Measurements from ENCODE around the gene MPV17L2. TPM values are rescaled to one million over a fixed set of nuclear protein-coding genes. Genes with fewer than 3 reads are reported as not detected.
"Not testable (repeated sequence)": the region's sequence is repeated elsewhere in the genome, so short reads cannot be mapped to it uniquely, and the experiment has no call there.

The MPV17L2 gene
- 10.8 TPM for polyA plus RNA-seq (2013, experiment 1 of 2; ENCODE audit: insufficient read length)
- 11.7 TPM for polyA plus RNA-seq (2013, experiment 2 of 2; ENCODE audit: insufficient read length)

DNA sequence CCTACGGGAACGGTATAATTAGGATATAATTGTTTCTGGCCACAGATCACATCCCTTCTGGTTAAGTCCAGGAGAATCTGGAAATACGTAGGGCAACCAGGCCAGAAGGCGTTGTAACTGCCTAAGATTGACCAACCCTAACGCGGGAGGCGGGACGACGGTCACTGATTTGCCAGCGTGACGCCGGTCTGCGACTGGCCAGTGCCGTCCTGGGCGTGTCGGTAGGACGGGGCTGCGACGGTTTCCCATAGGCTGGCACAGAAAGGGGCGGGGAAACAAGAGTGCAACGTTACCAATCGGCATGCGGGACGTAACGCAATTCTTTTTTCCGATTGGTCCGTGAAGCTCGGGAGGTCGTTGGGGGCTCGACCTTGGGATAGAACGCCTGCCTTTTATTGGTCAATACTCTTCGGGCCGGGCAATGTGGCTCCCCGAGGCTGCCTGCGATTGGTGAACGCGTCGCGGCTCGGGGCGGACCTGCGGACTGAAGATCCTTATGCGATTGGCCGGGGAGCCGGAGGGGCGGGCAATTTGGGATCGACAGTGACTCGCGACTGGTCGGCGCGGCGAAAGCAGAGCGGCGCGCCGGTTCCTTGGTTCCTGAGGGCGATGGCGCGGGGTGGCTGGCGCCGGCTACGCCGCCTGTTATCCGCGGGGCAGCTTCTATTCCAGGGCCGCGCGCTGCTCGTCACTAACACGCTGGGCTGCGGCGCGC lies at the start of gene MPV17L2:
Gene MPV17L2 (plus strand): TSS at position 546 of the 715 bp plus-strand sequence. CDS start 64 bp downstream, at position 610.
- peak; percentile 100 for DNase-seq

DNA sequence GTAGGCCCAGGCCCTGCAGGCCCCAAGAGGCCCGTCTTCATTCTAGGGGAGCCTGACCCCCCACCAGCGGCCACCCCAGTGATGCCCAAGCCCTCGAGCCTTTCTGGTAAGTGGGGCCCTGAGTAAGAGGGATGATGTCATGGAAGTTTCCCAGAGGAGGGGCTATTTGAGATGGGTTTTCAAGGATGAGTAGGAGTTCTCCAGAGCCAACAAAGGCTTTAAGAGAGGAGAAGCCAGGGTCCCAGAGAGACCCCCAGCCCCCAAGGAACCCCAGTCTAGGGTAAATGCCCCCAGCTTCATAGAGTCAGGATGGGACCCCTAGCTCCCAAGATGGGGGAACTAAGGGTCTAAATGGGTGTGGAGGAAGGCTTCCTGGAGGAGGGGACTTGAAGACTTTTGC lies 49.1 kb upstream of the MPV17L2 start:
- no peak for DNase-seq

DNA sequence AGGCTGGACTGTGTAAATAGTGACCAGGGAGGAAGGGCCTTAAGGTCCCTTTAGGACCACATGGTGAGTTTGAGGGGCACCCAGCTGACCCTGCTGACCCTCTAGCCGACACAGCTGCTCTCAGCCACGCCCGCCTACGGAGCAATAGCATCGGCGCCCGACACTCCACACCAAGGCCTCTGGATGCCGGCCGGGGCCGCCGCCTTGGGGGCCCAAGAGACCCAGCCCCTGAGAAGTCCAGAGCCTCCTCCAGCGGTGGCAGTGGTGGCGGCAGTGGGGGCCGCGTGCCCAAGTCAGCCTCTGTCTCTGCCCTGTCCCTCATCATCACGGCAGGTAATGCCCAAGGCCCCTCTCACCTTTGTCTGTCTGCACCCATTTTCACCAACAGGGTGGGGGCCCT lies 48.7 kb upstream of the MPV17L2 start:
- DNase-seq, result no peak

DNA sequence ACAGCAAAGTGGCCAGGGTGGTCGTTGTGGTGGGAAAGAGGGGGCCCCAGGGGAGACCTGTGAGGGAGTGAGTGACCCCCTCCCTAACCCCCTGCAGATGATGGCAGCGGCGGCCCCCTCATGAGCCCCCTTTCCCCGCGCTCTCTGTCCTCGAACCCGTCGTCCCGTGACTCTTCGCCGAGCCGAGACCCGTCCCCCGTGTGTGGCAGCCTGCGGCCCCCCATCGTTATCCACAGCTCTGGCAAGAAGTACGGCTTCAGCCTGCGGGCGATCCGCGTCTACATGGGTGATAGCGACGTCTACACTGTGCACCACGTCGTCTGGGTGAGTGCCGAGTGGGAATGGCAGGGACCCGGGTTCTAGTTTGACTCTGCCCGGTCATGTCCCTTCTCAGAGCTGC lies 48.1 kb upstream of the MPV17L2 start:
- DNase-seq, result no peak

DNA sequence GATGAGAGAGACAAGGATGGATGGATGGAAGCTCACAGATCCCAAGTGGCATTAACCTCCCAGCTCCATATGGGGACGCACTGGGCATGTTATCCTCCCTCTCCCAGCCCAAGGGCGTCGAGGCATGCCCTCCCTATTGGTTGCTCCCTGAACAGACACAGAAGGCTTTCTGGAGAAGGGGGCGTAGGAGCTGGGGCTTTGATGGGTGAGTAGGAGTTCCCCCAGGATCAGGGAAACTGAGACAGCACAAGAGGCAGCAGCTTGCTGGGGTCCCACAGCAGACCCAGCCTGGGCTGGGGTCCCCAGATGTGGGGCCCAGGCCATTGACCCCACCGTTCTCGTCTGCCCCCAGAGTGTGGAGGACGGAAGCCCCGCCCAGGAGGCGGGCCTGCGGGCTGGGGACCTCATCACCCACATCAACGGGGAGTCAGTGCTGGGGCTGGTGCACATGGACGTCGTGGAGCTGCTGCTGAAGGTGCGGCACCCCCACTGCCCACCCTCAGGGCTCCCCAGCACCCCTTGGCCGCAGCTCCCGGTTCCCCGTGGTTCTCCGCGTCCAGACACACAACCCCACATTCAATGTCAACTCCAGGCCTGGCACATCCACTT lies 47.5 kb upstream of the MPV17L2 start:
- DNase-seq, result no peak

DNA sequence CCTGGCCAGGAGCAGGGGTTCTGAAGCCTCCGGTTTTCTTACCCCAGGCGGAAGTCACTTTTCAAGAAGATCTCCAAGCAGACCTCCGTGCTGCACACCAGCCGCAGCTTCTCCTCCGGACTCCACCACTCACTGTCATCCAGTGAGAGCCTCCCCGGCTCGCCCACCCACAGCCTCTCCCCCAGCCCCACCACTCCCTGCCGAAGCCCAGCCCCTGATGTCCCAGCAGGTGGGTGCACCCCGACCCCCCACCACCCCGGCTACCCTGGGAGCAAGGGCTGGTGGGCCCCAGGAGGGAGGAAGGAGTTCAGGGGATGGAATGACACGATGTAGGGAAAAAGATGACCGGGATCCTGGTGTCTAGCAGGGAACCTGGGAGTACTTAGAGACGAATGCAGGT lies 45.6 kb upstream of the MPV17L2 start:
- no peak for DNase-seq

DNA sequence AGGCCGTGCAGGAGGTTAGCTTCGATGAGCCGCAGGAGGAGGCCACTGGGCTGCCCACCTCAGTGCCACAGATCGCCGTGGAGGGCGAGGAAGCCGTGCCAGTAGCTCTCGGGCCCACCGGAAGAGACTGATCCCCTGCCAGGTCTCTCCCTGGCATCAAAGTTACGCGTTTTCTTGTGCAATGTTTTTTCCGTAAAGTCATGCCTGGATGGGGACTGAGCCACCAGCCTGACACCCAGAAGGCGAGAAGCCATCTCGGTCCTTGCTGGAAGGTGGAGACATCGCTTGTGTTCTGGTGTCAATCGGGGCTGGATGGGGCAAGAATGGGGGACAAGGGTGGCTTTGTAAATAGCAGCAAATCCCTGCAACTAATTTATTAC lies 43.4 kb upstream of the MPV17L2 start:
- no peak for DNase-seq

DNA sequence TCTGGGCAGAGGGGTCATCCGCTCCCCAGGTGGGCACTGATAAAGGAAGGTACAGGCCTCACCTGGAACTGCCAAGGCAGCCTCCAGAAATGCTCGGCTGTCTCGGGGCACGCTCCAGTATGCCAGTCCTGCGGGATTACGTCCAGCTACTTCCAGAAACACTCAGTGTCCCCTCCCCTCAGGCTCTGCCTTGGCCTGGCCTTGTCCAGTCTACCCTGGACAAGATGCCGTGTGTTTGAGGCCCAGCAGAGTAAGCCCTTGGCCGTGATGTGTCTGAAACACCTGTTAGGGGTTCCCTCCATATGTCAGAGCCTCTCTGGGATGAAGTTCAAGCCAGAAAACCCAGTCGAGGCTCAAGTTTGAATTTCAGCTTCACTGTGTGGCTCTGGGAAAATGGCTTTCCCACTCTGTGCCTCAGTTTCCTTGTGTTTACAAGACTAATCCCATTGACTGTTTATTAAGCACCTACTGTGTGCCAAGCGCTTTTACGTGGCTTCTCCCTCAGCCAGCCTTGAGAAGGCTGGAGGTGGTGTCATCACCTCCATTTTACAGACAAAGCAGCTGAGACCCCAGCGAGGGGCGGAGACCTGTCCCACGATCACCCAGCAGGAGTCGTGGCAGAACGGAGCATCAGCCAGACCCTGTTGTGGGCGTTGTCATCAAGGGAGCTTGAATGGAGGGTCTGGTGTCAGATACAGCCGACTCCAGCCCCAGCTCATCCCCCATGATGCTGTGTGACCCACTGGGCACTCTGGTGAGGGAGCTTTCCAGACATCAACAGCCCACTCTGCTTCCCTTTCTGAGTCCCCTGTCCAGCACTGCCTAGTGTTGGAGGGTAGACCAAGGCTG lies 42.0 kb upstream of the MPV17L2 start:
- no peak for DNase-seq

DNA sequence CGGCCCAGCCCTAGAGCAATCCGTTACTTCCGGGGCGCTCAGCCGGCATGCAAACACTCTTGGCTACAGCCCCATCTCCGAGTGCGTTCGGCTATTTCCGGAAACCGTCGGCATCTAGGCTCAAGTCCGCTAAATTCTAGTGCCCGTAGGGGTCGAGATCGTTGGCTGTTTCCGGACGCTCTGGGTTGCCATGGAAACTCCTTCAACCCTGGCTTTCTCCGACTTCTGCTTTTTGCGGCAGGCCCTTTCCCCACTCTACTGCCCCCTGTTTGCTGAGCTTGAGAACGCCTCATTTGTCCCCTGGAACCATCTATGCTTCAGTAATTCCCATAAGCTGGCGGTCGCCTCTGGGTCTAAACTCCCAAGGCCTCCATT lies 40.6 kb upstream of the MPV17L2 start:
- peak; percentile 98 for DNase-seq

DNA sequence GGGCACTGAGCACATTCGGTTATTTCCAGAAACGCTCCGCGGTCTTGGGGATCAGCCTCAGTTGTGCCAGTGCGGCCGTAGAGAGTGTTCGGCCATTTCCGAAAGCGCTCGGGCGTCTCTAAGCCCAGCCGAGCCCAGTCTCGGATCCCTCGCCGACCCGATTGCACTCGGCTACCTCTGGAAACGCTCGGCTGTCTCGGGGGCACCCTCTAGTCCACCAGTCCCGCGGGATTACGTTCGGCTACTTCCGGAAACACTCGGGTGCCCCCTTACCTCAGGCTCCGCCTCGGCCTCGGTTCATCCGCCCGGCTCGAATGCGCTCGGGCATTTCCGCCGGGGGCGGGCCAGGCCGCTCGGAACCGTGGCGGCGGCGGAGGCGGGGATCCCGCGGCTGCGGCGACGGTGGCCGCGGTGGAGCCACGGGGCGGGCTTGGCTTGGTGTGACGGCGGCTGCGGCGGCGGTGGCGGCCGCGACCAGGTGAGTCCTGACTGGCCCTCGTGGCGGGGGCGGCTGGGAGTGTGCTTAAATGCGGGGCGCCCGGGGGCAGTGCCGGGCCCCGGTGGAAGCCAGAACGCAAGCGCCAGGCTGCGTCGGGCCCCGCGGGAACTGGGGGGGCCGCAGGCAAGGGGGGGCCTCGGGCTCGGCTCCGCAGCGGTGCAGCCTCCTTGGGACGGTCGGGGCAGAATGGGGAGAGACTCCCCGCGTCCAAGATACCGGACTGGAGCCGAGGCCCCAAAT lies 40.0 kb upstream of the MPV17L2 start, which contains the start of gene PIK3R2:
Gene PIK3R2 (plus strand): TSS at position 347 of the 739 bp plus-strand sequence. CDS start 2,717 bp downstream, outside the sequence.
- DNase-seq, result peak; percentile 99

DNA sequence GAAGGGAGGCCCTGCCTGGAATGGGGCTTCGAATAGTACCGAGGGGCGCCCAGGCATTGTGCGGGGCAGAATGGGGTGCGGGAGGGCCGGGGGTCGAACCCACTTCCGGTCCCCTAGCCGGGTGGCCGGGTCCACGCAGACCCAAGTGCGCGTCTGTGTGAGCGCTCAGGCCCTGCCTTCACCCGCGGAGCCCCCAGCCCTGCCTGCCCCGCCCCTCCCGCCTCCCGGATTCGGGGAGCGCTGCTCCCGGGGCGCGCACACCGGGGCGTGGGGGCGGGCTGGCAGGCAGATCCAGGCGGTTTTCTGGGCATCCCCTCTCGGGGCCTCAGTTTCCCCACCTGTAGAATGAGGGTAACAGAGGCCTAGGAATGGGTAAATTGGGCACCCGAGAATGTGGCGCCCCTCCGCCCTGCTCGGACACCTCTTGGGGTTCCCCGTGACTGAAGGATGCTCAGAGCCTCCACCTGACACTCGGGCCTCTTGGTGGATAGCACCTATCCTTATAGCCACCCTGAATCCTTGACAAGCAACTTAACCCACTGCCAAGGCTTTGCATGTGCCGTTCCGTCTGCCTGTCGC lies 39.4 kb upstream of the MPV17L2 start:
- DNase-seq, result no peak

DNA sequence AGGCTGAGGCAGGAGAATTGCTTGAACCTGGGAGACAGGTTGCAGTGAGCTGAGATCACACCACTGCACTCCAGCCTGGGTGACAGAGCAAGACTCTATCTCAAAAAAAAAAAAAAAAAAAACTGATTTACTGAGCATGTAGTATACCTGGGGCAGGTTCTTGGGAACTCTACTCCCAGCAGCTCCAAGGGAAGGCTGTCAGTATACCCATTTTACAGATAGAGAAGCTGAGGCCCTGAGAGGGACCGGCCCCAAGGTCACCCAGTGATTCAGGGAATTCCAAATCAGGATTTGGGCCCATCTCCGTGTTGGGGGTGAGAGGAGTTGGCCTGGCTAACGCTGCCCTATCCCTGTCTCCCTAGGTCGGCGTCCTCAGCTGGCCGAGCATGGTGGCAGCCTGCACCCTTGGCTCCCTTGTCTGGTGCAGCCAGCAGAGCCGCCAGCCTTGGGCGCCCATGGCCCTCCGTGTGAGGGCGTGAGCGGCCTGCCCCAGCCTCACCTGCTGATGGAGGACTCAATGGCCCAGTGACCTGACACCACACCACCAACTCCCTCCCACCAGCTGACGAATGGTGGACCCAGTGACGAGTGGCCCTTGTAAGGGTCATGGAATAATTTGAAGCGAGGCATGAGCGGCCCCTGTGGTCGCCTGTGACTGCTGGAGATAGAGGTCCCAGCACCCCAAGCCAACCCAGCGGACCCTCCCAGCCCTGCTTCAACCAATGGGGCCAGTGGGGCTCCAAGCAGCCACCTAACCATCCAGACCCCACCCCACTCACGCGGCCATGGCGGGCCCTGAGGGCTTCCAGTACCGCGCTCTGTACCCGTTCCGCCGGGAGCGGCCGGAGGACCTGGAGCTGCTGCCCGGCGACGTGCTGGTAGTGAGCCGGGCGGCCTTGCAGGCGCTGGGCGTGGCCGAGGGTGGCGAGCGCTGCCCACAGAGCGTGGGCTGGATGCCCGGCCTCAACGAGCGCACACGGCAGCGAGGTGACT lies 37.6 kb upstream of the MPV17L2 start:
- no peak for DNase-seq

DNA sequence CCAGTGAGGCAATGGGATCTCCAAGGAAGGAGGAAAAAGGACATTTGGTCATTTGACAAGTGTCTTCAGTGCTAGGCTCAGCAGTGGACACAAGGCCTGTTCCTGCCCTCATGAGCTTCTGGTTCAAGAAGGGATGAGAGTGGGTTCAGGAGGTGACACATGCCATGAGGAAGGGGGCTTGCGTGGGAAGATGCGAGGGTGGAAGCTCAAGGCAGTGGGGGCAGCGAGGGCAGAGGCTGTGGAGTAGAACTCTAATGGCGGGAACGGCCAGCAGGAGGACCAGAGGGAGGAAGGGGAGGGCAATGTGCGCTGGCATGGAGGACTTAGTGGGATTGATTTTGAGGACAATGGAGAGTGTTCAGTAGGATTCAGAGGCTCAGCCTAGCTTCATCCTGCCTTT lies 36.8 kb upstream of the MPV17L2 start:
- no peak for DNase-seq

DNA sequence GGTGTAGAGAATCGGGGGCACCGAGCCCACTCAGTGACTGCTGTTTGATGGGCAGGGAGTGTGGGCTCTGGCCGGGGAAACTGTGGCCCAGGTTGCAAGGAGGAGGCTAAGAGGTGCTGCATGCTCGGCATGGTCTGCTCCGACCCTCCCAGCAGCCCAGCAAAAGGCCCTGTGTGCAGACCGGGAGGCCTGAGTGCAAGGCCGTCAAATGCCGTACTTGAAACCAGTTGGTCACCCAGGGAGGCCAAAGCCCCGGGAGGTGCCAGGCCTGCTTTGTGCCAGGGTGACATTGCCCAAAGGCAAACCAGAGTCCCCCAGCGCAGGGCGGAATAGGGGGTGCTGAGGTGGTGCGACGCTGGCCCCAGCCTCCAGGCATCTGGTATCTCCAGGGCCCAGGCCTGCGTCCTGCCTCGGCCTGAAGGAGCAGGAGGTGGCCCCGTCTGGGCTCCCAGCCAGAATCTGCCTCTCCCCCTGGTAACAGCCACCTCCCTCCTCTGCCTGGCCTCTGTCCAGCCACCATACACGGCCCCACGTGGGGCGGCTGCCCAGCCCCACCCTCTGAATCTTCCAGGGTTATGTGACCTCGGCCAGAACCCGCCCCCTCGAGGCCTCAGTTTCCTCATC lies 36.1 kb upstream of the MPV17L2 start:
- peak; percentile 73 for DNase-seq

DNA sequence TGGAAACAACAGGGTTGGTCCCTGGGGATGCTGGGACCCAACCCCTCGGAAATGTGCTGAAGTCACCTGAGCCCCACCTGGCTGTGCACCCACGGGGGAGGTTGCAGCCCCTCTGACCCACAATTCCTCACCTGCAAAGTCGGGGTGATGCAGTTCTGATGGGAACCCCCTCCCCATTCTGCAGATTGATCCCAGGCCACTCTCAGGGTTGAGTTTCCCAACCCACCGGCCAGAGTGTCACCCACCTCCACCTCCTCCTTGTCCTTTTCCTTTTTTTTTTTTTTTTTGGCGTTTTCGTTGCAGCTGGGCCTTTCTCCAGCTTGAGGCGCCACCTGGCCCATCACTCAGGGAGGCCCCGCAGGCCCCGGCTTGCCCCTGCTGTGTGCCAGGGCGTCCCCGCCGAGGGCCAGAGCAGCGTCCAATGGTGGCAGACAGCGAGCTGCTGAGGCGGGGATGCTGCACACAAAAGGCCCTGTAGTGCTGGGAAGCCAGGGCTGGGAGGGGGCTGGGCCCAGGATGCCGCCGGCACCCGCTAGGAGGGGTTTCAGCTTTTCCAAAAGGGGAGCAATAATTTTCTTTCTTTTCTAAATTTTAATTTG lies 35.5 kb upstream of the MPV17L2 start:
- DNase-seq, result no peak

DNA sequence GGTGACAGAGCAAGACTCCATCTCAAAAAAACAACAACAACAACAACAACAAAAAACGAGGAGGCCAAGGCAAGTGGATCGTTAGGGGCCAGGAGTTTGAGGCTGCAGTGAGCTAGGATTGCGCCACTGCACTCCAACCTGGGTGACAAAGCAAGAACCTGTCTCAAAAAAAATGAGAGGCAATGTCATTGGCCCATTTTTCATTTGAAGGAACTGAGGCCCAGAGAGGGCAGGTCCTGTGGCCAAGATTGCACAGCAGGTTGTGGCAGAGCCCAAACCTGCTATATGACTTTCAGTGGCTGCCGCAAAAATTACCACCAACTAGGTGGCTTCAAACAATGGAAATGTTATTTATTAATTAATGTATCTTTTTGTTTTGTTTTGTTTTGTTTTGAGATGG lies 34.6 kb upstream of the MPV17L2 start:
- DNase-seq, result no peak

DNA sequence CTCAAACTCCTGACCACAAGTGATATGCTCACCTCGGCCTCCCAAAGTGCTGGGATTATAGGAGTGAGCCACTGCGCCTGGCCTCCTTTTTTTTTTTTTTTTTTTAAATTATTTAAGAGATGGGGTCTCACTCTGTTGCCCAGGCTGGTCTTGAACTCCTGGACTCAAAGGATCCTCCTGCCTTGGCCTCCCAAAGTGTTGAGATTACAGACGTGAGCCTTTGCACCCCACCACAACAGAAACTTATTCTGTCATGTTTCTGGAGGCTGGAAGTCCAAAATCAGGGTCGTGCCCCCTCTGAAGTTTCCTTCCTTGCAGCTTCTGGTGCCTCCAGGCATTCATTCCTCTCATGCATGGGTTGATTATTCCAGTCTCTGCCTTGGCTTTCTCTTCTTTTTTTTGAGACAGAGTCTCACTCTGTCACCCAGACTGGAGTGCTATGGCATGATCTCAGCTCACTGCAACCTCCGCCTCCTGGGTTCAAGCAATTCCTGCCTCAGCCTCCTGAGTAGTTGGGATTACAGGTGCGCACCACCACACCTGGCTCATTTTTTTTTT lies 33.9 kb upstream of the MPV17L2 start:
- not testable (repeated sequence) for DNase-seq

DNA sequence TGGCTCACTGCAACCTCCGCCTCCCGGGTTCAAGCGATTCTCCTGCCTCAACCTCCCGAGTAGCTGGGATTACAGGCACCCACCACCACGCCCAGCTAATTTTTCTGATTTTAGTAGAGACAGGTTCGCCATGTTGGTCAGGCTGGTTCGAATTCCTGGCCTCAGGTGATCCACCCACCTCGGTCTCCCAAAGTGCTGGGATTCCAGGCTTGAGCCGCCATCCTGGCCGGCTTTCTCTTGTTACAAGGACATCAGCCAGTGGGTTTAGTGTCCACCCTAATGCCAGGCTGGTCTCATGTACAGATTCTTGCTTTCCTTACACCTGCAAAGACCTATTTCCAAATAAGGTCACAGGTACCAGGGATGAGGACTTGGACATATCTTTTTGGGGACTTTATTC lies 33.2 kb upstream of the MPV17L2 start:
- DNase-seq, result no peak

DNA sequence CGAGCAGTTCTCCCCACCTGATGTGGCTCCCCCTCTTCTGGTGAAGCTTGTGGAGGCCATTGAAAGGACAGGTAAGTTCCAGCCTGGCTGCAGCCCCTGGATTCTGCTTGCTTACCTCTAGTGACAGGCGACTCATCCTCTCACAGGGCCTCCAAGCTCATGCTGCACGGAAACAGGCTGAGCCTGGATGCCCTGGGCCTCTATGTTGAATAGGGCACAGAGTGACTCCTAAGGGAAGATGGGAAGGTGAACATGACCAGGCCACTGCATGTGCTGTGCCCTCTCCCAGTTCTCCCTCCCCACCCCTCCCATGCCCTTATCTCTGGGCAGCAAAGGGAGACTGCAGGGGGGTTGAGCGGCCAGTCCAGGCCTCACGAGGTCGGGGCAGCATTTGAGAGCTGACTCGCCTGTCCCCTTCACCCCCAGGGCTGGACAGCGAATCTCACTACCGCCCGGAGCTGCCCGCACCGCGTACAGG lies 32.5 kb upstream of the MPV17L2 start:
- no peak for DNase-seq

Data from fibroblast of skin of abdomen (primary cell).